T-helper 2 cell treated with Interferon-gamma antibody and Interleukin-4, amounts not matched to agents 100 ng/mL and 5 ng/mL, for 36 hours (primary cell): ENCODE data around the gene PDE9A. TPM values are rescaled to one million over a fixed set of nuclear protein-coding genes. Genes with fewer than 3 reads are reported as not detected.

ENCODE experiments used
- intact Hi-C: fragments of 100-400 bp; cut with micrococcal nuclease; formaldehyde crosslinking; loops from one replicate; pipeline ENCODE4 v1.15.1; 2023
- total RNA-seq: library from RNA; stranded (reverse); gene quantifications from 2 replicates; pipeline ENCODE4 v1.2.3, GENCODE V29; 2022

The PDE9A gene
- total RNA-seq, 1 donor from 2014 or later: 12.6 TPM

GRCh38 chr21:42766739-42767560 is 113.5 kb downstream of the PDE9A start:
- intact Hi-C loops: no loop called here

GRCh38 chr21:42767561-42767835 is 114.1 kb downstream of the PDE9A start:
- intact Hi-C loops: no loop called here

- intact Hi-C loops: no loop called here
These were observed 115.1 kb downstream of the PDE9A start for GRCh38 chr21:42768324-42769121.

GRCh38 chr21:42769183-42769819 is 115.9 kb downstream of the PDE9A start:
- intact Hi-C loops: no loop called here

GRCh38 chr21:42769820-42770716 is 116.6 kb downstream of the PDE9A start:
- intact Hi-C loops: no loop called here

- intact Hi-C loops: no loop called here
These were observed 117.5 kb downstream of the PDE9A start for GRCh38 chr21:42770717-42771502.

- intact Hi-C loops: no loop called here
These were observed 118.0 kb downstream of the PDE9A start for GRCh38 chr21:42771503-42771805.

GRCh38 chr21:42775123-42775522 is 121.7 kb downstream of the PDE9A start:
- intact Hi-C loops: no loop called here

GRCh38 chr21:42775891-42776290 is 122.5 kb downstream of the PDE9A start:
- intact Hi-C loops: no loop called here

- intact Hi-C loops: no loop called here
These were observed 123.8 kb downstream of the PDE9A start for GRCh38 chr21:42777064-42777756.

- intact Hi-C loops: no loop called here
These were observed 124.4 kb downstream of the PDE9A start for GRCh38 chr21:42777757-42778344.

- intact Hi-C loops: no loop called here
These were observed 126.0 kb downstream of the PDE9A start for GRCh38 chr21:42779431-42779861.

- intact Hi-C loops: loop anchor here (2.0 kb wide), 1 partner anchor 42 kb away; no protein-coding TSS in a partner anchor
These were observed 127.2 kb downstream of the PDE9A start for GRCh38 chr21:42780617-42781016.

GRCh38 chr21:42781150-42781970 is 127.9 kb downstream of the PDE9A start:
- intact Hi-C loops: loop anchor here (2.0 kb wide), 1 partner anchor 43 kb away; no protein-coding TSS in a partner anchor

GRCh38 chr21:42781971-42782722 is 128.7 kb downstream of the PDE9A start:
- intact Hi-C loops: loop anchor here (2.0 kb wide), 1 partner anchor 43 kb away; no protein-coding TSS in a partner anchor

- intact Hi-C loops: no loop called here
These were observed 129.4 kb downstream of the PDE9A start for GRCh38 chr21:42782723-42783242.

- intact Hi-C loops: no loop called here
These were observed 130.9 kb downstream of the PDE9A start for GRCh38 chr21:42784276-42784675.
